GM19468 (cell line): ENCODE results near the gene GP1BB.
"Not testable (repeated sequence)": the region's sequence is repeated elsewhere in the genome, so short reads cannot be mapped to it uniquely, and the experiment has no call there.

Experiments used
- ATAC-seq: cut with Tn5 transposase; IDR thresholded peaks from one replicate; pipeline ENCODE4 v1.9.1; 2021; ENCODE audit warnings: mild to moderate bottlenecking, moderate library complexity, moderate number of reproducible peaks; ENCODE audit not compliant: unreplicated experiment; ENCODE audit errors: extremely low read depth

GP1BB gene

DNA sequence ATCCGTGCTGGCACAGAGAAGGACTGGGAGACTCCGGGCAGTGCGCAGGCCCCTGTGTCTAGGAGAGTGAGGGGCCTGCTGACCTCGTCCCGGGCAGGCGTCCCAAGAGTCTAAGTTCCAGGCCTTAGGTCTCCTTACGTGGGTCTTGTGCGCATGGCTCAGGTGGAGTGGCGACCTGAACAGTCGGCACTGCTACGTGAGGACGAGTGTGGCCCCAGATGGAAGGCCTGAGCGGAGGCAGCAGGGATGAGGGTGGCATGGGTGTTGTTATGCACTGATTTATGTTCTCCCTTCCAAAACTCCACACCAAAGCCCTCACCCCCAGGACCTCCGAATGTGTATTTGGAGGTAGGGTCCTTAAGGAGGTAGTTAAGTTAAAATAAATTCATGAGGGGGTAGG is 29.8 kb upstream of the GP1BB start:
- no peak for ATAC-seq

DNA sequence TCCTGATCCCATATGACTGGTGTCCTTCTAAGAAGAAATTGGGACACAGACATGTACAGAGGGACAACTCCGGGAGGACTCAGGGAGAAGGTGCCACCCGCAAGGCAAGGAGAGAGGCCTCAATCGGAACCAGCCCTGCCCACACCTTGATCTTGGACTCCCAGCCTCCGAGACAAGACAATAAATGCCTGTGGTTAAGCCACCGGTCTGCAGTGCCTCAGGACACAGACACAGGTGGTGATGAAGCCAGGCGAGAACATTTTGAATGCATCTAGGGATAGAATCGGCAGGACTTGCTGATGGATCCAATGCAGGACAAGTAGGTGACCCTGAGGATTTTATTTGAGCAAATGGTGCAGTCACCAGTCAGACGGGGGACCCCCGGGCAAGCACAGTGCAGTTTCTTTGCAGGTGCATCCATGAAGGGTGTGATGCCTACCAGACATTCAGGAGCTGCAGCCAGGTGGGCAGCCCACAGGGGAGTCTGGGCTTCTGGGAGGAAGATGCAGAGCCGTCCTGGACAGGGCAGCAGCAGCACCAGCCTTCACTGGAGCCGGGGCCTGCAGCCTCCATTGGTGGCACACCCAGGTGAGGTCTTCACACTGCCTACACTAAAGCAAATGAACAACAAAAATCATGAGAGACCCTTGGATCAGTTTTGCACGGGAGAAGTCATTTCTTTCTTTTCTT is 29.2 kb upstream of the GP1BB start:
- ATAC-seq: no peak

DNA sequence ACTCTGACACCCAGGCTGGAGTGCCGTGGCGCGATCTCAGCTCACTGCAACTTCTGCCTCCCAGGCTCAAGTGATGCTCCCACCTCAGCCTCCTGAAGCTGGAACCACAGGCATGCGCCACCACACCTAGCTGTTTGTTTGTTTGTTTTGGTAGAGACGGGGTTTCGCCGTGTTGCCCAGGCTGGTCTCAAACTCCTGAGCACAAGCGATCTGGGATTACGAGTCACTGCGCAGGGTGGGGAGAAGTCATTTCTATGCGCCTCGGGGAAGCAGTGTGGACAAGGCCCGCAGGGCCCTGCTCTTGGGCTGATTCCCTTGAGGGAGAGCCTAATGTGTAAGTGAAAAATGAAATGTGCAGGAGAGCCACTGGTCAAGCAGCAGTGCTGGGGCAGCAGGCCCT is 28.6 kb upstream of the GP1BB start:
- no peak for ATAC-seq

DNA sequence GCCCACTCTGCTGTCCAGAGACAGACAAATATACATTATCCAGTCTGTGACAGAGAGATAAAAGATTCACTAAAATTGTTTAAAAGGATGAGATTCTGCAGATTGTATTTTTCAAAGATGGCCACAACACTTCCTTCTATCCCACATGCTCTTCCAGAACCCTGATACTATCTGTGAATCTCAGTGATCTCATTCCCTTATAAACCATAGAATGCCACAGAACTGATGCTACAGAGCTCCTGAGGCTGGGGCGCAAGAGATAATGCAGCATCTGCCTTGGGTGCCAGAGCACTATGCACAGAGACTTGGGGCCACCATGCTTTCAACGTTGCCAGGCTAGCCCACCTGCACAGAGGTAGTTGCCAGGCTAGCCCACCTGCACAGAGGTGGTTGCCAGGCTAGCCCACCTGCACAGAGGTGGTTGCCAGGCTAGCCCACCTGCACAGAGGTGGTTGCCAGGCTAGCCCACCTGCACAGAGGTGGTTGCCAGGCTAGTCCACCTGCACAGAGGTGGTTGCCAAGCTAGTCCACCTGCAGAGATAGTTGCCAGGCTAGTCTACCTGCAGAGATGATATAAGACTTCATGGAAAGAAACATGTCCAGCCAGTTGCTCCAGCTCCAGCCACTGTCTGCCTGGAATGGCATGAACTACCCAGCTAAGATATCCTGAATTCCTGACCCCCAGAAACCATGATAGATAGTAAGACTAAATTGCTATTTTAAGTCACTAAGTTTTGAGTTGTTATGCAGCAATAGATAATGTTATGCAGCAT is 26.6 kb upstream of the GP1BB start:
- no peak for ATAC-seq

DNA sequence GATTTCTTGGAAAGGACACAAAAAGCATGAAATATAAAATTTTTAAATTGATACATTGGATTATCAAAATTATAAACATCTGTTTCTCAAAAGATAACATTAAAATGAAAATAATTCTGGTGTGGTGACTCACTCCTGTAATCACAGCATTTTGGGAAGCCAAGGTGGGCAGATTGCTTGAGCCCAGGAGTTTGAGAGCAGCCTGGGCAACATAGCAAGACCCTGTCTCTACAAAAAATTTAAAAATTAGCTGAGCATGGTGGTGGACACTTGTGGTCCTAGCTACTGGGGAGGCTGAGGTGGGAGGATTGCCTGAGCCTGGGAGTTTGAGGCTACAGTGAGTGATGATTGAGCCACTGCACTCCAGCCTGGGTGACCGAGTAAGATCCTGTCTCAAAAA is 25.5 kb upstream of the GP1BB start:
- ATAC-seq: not testable (repeated sequence)

DNA sequence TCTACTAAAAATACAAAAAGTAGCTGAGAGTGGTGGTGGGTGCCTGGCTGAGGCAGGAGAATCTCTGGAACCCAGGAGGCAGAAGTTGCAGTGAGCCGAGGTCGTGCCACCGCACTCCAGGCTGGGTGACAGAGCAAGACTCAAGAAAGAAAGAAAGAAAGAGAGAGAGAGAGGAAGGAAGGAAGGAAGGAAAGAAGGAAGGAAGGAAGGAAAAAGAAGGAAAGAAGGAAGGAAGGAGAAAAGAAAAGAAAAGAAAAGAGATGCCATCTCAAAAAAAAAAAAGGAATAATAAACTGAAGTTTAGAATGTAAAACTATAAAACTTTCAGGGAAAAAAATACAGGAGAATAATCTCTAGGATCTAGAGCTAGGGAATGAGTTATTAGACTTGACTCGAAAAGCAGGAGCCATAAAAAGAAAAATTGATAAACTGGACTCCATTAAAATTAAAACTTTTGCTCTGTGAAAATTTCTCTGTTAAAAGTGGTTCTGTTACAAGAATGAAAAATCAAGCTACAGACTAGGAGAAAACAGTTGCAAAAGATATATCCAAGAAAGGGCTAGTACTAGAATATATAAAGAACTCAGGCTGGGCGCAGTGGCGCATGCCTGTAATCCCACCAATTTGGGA is 22.4 kb upstream of the GP1BB start:
- no peak for ATAC-seq

DNA sequence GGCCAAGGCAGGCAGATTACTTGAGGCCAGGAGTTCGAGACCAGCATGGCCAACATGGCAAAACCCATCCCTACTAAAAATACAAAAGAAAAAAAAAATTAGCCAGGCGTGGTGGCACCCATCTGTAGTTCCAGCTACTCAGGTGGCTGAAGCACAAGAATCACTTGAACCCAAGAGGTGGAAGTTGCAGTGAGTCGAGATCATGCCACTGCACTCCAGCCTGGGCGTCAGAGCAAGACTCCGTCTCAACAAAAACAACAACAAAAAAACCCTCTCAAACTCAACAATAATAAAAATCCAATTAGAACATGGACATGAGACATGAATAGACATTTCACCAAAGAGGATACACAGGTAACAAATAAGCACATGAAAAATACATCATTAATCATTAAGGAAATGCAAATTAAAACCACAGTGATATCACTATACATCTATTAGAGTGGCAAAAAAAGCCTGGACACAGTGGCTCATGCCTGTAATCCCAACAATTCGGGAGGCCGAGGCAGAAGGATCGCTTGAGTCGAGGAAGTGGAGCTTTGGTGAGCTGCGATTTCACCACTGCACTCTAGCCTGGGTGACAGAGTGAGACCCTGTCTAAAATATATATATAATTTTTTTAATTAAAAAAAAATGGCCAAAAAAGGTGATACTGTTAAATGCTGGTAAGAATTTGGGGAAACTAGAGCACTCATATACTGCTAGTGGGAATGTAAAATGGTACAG is 21.8 kb upstream of the GP1BB start:
- no peak for ATAC-seq

DNA sequence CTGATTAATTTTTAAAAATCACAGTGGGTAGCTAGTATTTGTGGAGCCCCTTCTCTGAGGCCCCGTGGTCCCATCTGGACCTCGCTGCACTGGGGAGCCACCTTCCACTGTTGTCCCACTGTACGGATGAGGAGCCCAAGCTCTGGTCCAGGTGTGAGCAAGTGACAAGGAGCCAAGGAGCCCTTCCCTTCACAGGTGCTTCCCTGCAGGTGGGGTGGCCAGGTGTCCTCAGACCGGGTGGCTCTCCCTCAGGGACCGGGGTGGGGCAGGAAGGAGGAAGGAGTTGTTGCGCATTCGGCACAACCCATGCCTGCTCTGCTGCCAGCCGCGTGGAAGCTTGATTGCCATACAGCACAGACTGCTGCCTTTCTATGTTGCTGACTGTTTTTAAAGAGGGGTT is 19.5 kb upstream of the GP1BB start:
- no peak for ATAC-seq

DNA sequence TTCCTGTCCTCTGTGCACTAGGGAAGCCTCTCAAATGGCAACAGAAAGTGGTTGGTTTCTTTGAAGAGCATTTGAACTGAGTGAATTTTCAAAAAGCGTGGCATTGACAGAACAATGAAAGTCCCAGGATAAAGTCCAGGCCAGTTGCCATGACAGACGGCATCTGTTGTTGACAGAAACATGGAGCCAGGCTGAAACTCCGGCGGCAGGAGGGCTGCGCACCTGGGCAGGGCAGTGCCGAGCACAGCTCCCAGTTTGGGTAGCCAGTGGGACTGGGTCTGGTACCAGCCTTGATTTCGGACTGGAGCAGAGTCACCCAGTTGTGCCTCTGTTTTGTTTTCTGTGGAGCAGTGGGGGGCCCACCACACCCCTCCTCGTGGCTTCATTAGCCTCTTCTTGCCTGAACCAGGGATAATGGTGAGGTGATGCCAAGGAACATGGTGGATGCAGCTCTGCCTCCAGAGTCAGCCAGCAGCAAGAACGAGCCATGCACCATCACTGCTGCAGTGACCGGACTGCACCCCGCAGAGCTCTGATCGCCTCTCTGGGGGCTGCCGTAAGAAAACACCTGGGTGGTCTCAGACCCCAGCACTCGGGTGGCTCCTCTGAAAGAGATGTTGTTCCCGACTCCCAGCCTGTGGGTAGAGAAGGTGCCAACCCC is 18.9 kb upstream of the GP1BB start:
- ATAC-seq: no peak

DNA sequence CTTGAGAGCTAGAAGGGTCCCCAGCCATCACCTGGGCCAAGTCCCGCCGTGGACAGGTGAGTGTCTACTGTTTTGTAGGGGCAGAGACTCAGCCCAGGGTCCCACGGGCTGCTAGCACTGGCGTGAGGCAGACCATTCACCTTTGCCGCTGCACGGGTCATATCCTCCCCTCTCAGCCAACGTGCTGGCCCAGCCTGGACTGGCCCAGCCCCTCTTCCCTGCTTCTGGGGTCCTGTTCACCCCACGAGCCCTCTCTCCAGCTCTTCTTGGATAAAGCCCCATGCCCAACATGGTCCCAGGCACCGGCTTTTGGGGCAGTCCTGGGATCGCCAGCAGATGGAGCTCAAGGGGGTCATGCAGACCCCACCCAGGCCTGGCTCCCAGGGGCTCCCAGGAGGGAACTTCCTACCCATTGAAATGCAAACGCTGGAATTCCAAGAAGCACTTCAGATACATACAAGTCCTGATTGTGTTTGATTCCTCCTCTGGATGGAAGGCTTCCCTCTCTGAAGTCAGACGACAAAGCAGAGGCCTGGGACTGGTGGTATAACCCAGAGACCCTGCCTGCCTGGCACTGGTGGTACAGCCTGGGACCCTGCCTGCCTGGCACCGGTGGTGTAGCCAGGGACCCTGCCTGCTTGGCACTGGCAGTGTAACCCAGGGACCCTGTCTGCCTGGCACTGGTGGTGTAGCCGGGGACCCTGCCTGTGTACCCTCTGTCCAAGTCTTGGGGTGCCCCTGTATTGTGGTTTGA is 18.0 kb upstream of the GP1BB start:
- ATAC-seq: no peak

DNA sequence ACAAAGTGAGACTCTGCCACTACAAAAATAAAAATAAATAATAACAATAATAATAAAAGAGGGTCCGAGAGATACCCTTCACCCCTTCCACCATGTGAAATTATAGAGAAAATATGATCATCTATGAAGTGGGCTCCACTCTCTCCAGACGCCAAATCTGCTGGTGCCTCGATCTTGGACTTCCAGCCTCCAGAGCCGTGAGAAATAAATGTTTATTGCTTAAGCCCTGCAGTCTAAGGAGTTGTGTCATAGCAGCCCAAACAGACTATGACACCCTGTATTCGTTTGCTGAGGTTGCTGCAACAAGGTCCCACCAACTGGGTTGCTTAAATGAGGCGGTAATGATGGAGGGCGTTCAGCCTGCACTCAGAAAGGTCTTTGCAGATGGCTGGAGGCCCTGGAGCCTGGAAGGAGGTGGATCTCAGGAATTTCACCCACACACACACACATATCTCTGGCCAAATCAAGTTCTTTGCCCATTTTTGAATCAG is 16.6 kb upstream of the GP1BB start:
- no peak for ATAC-seq

DNA sequence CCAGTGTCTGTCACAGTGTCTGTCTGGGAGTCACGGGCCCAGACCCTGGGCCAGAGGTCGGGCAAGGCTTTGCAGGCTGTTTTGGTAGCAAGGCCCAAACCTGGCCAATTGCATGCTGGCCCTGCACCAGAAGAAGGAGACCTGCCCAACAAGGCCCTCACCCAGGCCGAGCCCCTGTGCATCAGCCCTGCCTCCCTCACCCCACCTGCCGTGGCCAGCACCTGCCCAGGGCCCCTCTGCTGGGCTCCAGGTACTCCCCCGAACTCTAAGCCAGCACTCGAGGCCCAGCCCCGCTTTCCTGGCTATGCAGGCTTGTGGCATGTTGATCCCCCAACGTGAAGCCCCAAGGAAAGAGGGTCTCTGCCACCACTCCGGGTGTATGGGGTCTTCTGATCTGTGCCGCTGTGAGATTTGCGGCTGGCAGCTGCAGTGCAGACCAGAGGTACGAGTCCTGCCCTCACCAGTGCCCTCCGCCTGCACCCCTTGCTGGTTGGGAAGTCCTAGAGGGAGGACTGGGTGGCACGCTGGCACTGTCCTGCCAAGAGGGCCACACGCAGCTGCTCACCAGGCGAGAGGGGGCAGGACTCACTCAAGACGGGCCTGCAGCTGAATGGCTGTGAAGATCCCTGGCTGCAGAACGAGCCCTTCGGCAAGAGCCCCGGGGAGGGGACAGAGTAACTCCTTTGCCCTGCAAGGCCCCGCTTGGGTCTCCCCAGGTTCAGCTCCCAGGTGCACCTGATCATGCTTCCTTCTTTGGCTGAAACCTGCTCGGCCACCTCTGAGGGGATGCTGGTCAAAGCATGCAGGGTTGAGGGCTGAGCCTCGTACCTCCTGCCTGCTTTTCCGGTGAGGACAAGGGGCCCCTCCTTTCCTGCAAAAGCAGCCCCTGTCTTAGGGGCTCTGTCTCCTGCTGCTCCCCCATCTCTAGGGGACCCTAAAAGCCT is 15.7 kb upstream of the GP1BB start:
- no peak for ATAC-seq

DNA sequence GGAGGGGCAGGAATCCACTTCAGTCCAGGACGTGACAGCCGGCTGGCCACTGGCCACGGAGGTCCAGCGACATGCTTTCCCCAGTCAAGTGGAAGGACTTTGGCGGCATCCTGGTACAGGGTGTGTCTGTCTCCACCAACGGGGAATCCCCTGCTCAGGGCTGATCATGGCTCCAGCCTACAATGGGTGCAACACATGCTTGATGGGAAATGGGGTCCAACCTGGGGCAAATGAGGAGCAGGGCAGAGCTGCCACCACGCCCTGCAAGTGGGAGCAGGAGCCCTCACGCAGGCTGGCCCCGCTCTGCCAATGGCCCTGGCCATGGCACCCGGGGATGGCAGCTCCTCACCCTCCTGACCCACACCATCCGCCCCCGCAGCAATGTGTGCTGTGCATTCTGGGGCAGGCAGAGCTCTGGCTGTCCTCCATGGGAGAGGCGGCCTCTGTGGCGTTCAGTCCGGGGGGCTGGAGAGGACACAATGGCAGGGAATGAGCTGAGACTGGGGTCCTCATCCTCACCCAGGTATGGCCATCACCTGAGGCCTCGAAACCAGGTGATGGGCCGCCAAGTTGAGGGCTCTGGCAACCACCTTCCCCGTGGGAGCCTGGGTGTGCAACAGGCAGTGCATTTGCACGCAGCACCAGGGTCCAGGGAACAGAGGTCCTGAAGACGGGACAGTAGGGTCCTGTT is 14.9 kb upstream of the GP1BB start:
- ATAC-seq: no peak

DNA sequence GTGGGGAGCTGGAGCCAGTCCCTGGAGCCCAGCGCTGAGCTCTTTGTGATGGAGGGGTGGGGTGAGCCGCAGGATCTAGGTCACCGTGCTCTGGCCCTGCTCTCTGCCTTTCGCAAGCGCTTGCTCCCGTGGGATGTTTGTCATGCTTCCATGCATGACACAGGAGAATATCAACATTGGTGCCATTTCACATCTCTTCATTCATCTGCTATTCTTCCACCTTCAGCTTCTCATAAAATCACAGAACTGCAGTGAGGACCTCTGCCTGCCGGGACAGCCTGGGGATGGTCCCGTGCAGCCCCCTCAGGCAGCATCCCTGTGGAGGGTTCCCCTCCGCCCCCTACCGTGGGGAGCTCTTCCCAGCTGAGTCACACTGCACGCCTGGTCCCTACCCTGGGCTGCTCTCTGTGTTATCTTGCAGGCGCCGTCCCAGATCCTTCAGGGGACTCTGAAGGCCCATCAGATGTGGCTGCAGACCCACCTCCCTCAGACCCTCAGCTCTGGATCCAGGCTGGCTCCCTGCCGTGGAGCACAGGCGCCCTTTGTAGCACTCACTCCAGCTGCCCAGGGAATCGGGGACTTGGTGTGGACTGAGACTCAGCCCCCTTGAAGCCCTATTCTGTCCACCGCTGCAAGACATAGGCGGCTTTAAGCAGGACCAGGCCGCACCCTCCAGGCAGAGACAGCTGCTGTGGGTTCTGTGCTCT is 14.1 kb upstream of the GP1BB start:
- ATAC-seq: no peak

DNA sequence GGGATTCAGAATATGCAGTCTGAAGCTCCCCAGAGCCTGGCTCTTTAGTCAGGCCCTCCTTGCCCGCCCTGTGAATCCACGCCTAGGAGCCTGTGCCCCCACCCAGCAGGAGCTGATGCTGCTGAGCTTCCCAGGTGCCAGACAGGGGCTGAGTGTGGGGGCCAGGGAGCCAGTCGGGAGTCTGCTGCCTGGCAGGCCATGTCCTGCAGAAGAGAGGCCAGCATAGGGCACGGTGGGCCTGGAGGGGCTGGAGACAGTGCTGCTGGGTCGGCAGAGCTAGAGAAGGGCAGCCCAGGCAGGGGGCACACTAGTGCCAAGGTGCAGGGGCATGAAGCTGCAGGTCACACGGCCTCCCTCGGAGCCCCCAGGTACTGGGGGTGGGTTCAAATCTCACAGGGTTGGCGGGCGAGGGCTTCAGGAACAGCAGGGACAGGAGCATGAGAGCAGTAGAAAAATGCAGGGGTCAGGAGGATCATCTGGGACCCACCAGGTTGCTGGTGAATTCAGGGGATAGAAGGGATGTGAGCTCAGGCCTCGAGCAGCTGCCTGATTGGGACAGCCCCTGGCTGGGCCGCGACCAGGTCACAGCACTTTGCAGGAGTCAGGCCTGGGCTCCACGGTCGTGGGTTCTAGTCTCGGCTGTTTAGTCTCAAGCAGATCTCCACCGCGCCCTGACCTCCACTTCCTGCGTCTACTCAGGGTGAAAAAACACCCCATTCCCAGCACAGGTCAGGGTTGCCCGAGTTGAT is 13.1 kb upstream of the GP1BB start:
- no peak for ATAC-seq

DNA sequence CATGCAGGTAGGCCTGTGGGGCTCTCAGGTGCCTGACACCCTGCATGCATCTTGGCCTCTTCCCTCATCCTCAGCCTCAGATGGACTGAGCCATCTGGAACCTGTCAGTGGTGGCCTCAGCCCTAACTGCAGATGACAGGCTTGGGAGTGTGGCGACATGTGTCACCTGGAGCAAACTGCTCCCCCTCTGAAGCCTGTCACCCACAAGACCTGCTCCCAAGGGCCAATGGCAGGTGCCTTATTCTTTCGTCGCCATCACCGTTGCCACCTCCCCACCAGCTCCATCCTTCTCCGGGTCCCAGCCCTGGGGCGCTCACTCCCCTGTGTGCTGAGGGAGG is 12.6 kb upstream of the GP1BB start:
- ATAC-seq: no peak

DNA sequence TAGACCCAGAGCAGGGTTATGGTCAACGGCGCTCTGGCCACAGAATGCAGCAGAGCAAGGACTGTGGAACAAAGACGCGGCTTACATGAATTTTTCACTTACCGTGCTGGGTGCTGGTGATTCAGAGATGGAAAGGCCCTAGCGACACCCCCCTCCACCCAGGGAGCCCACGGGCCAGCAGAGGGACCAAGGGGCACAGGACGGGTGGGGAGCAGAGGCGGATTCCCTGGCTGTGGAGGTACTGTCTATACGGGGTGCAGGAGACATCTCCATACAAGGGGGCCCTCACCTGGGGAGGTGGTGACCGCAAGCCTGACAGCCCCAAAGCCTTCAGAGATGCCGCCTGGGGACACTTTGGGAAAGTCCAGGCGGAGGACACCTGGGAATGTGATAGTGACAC is 10.1 kb upstream of the GP1BB start:
- ATAC-seq: no peak
